GM18519 (cell line): ENCODE data around the gene ENTPD8.
A peak's percentile ranks its signal among the peaks of the same experiment; 100 is the strongest.

Source experiments
- ATAC-seq: cut with Tn5 transposase; IDR thresholded peaks from one replicate; pipeline ENCODE4 v1.9.1; 2021; ENCODE audit warnings: mild to moderate bottlenecking, moderate library complexity; ENCODE audit not compliant: unreplicated experiment, low FRiP score

ENTPD8 gene

DNA sequence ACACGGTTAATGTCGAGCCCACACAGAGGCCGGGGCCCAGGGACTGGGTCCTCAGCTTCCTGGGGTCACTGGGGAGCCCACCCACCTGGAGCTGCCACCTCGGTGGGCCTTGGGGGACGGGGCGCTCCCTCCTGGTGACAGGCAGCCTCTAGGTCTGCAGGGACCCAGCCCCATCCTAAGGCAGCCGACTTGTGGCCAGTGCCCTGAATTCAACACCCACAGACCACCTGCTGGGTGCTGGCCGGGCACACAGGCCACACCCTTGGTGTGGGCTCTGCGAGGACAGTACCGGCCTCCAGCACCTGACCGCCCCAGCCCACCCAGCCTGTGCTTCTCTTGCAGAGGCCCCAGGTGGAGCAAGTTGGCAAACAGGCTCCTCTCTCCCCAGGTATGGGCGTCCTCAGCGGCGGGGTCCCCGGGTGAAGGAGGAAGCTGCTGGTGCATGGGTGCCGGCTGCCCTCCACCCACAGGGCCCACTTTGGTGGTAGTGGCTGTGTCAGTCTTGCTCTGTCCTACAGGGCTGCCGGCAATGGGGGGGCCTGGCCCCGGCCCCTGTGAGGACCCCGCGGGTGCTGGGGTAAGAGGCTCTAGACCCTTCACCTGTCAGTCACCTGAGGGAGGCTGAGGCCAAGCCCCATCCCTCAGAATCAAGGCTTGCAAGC, 8.3 kb downstream of the ENTPD8 start:
- ATAC-seq: no peak

- no peak for ATAC-seq
Observed at GRCh38 chr9:137431416-137431931, 9.7 kb downstream of the ENTPD8 start.

DNA sequence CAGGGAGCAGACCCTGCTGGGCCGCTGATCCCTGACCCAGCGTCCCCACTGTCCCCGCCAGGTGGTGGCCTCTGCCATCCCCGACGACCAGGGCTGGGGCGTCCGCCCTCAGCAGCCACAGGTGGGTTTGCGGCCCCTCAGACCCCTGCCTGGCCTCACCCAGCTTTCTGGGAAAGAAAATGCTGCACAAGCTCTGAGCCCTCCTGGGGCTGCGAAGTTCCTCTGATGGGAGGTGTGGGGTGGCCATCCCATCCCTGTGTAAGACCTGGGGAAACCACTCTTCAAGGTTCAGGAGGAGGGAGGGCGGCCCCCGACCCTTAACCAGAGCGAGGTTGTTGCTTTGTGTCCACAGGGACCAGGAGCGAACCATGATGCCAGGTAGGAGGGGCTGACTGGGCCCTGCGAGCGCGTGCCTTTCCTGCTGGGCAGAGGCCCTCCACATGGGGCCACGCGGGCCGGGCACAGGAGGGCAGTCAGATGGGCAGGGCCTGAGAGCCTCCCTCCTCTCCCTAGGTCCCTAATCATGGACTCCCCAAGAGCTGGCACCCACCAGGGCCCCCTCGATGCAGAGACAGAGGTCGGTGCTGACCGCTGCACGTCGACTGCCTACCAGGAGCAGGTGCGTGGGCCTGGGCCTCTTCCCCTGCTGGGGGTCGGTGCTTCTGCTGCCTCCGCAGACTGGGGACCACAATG, 10.3 kb downstream of the ENTPD8 start:
- no peak for ATAC-seq

- no peak for ATAC-seq
Observed at GRCh38 chr9:137429974-137430722, 11.0 kb downstream of the ENTPD8 start.

DNA sequence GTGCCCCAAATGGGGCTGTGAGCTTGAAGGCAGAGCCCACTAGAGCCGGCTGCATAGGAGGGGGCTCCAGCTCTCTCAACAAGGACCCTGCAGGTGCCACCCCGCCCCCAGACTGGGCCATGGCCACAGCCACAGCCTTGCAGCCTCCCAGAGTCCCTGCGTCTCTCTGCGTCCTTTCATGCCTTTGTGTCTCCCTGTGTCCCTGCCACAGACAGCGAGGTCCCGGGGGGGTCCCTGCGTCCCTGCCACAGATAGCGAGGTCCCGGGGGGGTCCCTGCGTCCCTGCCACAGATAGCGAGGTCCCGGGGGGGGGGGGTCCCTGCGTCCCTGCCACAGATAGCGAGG, 11.6 kb downstream of the ENTPD8 start:
- no peak for ATAC-seq

DNA sequence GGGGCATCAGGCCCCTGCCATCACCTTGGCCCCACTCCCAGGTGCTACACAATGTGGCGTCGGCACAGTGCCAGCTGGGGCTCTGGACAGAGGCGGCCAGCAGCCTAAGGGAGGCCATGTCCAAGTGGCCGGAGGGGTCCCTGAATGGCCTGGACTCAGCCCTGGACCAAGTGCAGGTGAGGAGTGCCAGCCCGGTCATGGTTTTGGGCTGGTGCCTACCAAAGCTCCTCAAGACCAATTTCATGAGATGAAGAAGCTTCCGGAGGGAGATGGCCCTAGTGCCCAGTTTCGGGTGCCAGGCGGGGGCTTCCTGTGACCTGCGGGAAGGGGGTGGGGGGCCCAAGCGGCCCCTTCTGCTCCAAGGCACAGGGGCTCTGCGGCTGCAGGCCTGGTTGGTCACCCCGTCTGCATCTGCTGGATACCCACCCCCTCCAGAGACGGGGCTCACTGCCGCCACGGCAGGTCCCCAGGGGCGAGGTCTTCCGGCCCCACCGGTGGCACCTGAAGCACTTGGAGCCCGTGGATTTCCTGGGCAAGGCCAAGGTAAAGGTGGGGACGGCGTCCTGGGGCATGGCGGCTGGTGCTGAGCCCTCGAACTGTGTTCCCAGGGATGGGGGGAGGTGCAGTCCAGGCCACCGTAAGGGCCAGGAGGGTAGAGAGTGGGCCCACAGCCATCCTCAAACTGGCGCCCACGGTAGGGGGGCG, 12.2 kb downstream of the ENTPD8 start:
- ATAC-seq: no peak

GRCh38 chr9:137428311-137428630, 12.9 kb downstream of the ENTPD8 start:
- no peak for ATAC-seq

GRCh38 chr9:137427454-137428310, 13.5 kb downstream of the ENTPD8 start:
- no peak for ATAC-seq

GRCh38 chr9:137426018-137426681, 15.0 kb downstream of the ENTPD8 start:
- ATAC-seq: no peak

GRCh38 chr9:137423514-137424291, 17.5 kb downstream of the ENTPD8 start:
- no peak for ATAC-seq

- peak; percentile 57 for ATAC-seq
Observed at GRCh38 chr9:137422604-137423513, 18.3 kb downstream of the ENTPD8 start, which contains the start of the genes EXD3 and NOXA1. EXD3 (minus strand) TSS chr9:137423162; CDS start chr9:137395357, 27,805 bp downstream. NOXA1 (plus strand) TSS chr9:137423393; CDS start chr9:137423530, 137 bp downstream.

DNA sequence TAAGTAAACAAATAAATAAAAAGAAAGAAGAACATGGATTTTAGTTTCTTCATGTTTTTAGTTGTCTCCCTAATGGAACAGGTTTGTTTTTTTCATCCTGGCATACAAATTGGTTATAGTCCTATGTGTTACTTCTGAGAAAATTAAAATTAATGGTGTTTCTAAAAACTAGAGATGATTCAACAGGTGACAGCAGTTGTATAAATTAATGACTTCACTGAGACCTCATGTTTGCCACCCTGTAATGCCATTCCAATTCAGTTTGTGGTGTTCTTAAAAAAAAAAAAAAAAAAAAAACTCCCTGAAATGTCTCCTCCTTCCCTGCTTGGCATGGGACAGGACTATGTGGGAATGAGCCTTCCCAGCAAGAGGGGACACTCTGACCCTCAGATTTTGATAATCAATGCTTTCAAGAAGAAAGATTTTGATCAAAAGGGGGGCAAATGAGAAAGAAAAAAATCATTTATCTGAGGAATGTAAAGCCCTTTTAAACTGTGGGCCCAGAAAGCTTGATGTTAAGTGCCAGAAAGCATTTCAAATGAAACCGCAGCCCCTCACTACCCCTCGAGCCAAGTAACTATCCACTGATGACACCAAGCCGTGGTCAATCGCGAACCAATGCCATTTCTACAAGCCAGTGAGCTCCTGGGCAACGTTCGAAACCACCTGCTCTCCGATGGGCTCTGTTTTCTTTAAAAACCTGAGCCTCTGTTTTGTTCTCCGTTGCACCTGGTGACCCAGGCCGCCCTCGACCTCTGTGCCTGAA, 19.1 kb downstream of the ENTPD8 start:
- no peak for ATAC-seq

GRCh38 chr9:137417161-137418021, 23.8 kb downstream of the ENTPD8 start:
- ATAC-seq: no peak

DNA sequence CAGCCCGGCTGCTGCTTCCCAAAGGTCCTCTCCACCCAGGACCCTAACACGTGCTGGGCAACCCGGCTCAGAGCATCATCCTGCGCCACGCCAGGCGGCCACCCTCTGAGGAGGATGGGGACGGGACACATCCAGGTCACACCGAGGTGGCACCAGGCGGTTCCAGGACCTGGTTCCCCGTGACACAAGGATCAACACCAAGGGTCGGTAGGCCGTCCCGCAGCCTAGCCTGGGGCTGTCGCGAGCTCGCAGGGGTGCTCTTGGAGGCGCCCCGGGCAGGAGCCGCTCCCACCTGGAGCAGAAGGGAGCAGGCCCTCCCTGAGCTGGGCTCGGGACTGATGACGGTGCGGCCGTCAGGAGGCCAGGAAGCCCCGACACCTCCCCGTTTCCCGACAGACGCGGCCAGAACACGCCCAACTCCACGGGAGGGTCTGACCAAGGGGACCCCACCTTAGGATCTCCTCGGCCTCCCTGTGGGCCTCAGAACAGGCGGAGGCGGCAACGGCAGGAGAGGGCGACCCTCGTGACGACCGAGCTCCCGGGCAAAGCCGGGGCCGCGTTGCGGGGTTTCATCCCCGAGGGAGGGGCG, 24.5 kb downstream of the ENTPD8 start:
- ATAC-seq: no peak

DNA sequence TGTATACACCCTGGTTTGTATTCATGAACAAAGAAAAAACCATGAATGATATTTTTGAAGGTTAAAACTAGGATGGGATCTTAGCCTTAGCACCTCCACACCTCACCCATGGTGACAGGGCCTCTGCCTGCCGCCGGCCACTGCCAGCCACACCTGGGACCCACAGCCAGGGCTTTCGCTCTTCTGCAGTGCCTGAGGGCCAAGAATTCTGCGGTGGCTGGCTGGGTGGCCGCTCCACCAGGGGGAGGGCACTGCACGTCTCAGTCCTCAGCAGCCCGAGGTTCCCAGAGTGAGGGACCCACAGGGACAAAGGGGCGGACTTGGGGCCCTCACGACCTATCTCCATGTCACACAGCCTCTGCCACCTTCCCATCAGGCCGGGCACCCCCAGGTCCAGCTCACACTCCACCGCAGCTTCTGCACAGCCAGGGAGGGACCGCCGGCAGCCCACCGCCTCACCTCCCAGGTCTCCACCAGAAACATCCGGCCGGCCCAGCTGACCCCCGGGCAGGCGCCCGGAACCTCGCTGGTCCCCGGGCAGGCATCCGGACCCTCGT, 25.1 kb downstream of the ENTPD8 start:
- ATAC-seq: no peak
